Retinal pigment epithelial cell (primary cell): Measurements from ENCODE around the gene NTN1.

Experiments used
- DNase-seq: peaks from one replicate; pipeline ENCODE4 v3.0.0-alpha.2; 2010; ENCODE audit warnings: low read depth
- H3K4me3 ChIP-seq: 2 replicates; pipeline ENCODE4 v1.5.1; 2011; ENCODE audit warnings: mild to moderate bottlenecking, low read length, control low read depth, moderate library complexity
- CTCF ChIP-seq: conservative IDR thresholded peaks from 2 replicates; pipeline ENCODE4 v1.5.1; 2011; ENCODE audit warnings: low read depth, low read length, control low read depth, inconsistent platforms

The NTN1 gene

GRCh38 chr17:9205520-9206409 is 184.5 kb downstream of the NTN1 start:
- TF ChIP-seq CTCF: no peak
- no peak overlapping the region for H3K4me3 ChIP-seq
- no peak for DNase-seq

GRCh38 chr17:9206410-9206703 is 185.0 kb downstream of the NTN1 start:
- TF ChIP-seq CTCF: no peak
- no peak for DNase-seq
- H3K4me3 ChIP-seq: no peak overlapping the region

GRCh38 chr17:9206741-9207332 is 185.5 kb downstream of the NTN1 start:
- H3K4me3 ChIP-seq: no peak overlapping the region
- DNase-seq: no peak
- TF ChIP-seq CTCF: no peak

- DNase-seq: no peak
- H3K4me3 ChIP-seq: no peak overlapping the region
- no peak for TF ChIP-seq CTCF
Measured at GRCh38 chr17:9208381-9209105, 187.2 kb downstream of the NTN1 start.

GRCh38 chr17:9209347-9209746 is 188.0 kb downstream of the NTN1 start:
- no peak for DNase-seq
- TF ChIP-seq CTCF: no peak
- no peak overlapping the region for H3K4me3 ChIP-seq

GRCh38 chr17:9209781-9210370 is 188.6 kb downstream of the NTN1 start:
- DNase-seq: no peak
- no peak overlapping the region for H3K4me3 ChIP-seq
- no peak for TF ChIP-seq CTCF
